ENCODE measurements around the gene STK36. TPM values are rescaled to one million over a fixed set of nuclear protein-coding genes. Genes with fewer than 3 reads are reported as not detected.

The STK36 gene
- total and polyA plus RNA-seq, 10 of the 15 experiments (the other 5 are each of a cell fraction or from before 2014, with no cell fraction given): 4.0 to 22.8 (median 16.7) TPM

DNA sequence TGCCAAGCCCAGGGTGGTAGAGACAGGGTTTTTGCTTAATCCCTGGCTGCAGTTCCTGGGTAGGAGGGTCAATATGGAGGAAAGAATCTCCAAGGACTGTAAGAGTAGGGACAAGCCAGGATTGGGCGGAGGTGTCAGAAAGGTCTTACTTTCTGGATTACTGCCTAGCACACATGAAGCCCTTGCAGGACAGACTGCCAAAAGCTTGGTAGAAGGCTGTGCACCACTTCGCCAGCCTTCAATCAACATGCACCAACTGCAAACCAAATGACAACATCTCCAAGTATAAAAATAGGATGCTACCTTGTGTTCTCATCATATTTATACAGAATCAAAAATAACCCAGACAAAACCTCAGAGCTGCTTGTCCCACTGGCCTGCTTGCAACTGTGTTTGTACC lies 16.1 kb upstream of the STK36 start (continued):
- TF ChIP-seq ESRRA (IDR thresholded peaks at IDR 0.05; ENCODE audit: low read length) (no peak), BHLHE40 (IDR thresholded peaks at IDR 0.05; ENCODE audit: borderline replicate concordance in 1 of 2, low read depth in 2 of 2, low read length in 1 of 2) (no peak), EP300 (IDR thresholded peaks at IDR 0.05; ENCODE audit: borderline replicate concordance in 1 of 2, control insufficient read depth in 1 of 2, low read depth in 2 of 2, low read length in 2 of 2) (no peak), IRF4 (IDR thresholded peaks at IDR 0.05; ENCODE audit: low read depth, low read length) (no peak), BMI1 (IDR thresholded peaks at IDR 0.05; ENCODE audit: borderline replicate concordance) (no peak), ZZZ3 (IDR thresholded peaks at IDR 0.05; ENCODE audit: control insufficient read depth, insufficient read length, low read depth) (no peak), SMAD5 (IDR thresholded peaks at IDR 0.05; ENCODE audit: low read depth) (no peak)

DNA sequence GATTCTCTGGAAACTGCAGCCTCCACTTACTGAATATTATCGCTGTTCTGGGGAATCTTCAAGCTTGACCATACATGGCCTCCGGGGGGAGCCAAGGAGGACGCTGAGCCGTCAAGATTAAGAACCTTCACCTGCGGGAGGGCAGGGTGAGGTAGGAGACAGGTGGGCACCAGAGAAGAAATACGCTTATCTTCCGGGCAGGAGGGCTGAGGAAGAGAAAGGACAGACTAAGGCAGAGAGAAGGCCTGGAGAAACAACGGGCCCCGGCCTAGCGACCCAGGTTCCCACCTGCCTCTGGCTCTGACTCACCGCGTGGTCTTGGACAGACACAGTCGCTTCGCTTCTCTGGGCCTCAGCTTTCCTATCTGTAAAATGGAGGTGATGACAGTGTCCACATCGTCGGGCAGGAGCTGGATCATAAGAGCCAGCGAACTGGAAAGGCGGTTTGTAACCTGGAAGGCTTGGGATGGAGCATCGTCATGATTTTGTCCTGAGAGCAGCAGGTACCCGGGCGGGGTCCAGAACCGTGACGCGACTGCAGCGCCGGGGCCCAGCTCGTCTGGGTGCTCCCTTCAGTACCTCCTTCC lies 13.1 kb upstream of the STK36 start:
- Histone ChIP-seq H3K9me3 (replicated peaks; ENCODE audit: control insufficient read depth, insufficient read depth, low read length) (no peaks in the 10 kb centered on the region), H3K79me2 (ENCODE audit: control insufficient read depth, insufficient read depth, low read length) (peaks cover 32% of the 10 kb centered on the region), H3K4me2 (ENCODE audit: control insufficient read depth, insufficient read depth) (peak overlapping the region; percentile 96), H3K27me3 (replicated peaks in 1 of 2; ENCODE audit: control insufficient read depth in 2 of 2, insufficient read depth in 2 of 2, low read length in 1 of 2) (no peaks in the 10 kb centered on the region), H3K9ac (ENCODE audit: control insufficient read depth, insufficient read depth, low read length) (peak overlapping the region; percentile 78), H3K4me1 (ENCODE audit: control insufficient read depth, insufficient read depth, low read length) (peaks cover 18% of the 10 kb centered on the region), H4K20me1 (ENCODE audit: control insufficient read depth, insufficient read depth) (no peaks in the 10 kb centered on the region), H3K36me3 (ENCODE audit: control insufficient read depth in 2 of 2, insufficient read depth in 2 of 2, low read length in 1 of 2) (peaks cover 20 to 34% of the 10 kb centered on the region in 2 experiments; a peak in 3 of 4 replicates), H3K4me3 (peak overlapping the region; percentile 96), H3K27ac (ENCODE audit: control insufficient read depth, insufficient read depth) (peak overlapping the region; percentile 73), H2AFZ (ENCODE audit: control insufficient read depth, low read depth, low read length) (peak overlapping the region; percentile 92)
- POLR2A ChIA-PET: interaction anchor here (0.5 to 3.0 kb wide), 12 partner anchors 9 to 296 kb away, joined by 3 to 22 read pairs (median 4); partner anchors contain the start of genes RNF25, STK36, TTLL4 and USP37
- CTCF ChIA-PET: interaction anchor here (0.6 to 4.9 kb wide), 23 partner anchors 10 to 728 kb away, joined by 3 to 48 read pairs (median 4); partner anchors contain the start of genes CATIP, DNPEP, RNF25 and STK36
- RAD21 ChIA-PET (ENCODE audit: unreplicated experiment): interaction anchor here (0.7 to 2.4 kb wide), 18 partner anchors 9 to 728 kb away, joined by 3 to 22 read pairs (median 4); partner anchors contain the start of genes AAMP, CTDSP1, DNPEP and PNKD
- SMC1A ChIA-PET (ENCODE audit: uncharacterized antibody, unreplicated experiment): interaction anchor here (1.0 to 4.4 kb wide), 11 partner anchors 10 to 356 kb away, joined by 3 to 25 read pairs (median 10); partner anchors contain the start of genes RNF25, STK36, TTLL4 and USP37
- ATAC-seq: peak; percentile 75
- FAIRE-seq: peak; percentile 92
- in situ Hi-C loops (cut with MboI): no loop called here
- intact Hi-C loops (cut with micrococcal nuclease; ENCODE audit: unreplicated experiment): loop anchor here (1.0 to 10.0 kb wide), 5 partner anchors 14 to 364 kb away; partner anchors contain the start of genes CTDSP1, RNF25, STK36 and TMBIM1
- under 1% methylated on average over 26 of the region's 27 CpGs for WGBS (ENCODE audit: insufficient coverage, insufficient replicate concordance, low lambda C conversion rate, missing lambda C conversion rate)
- DNase-seq (ENCODE audit: low read depth, low spot score): no peak
- TSS peak; percentile 86 for BruUV-seq (replicated peaks)
- no peak for TF ChIP-seq ESRRA (IDR thresholded peaks at IDR 0.05; ENCODE audit: low read length)
- no peak for TF ChIP-seq ZNF274 (IDR thresholded peaks at IDR 0.05; ENCODE audit: insufficient read depth, insufficient read length)
- TF ChIP-seq ZBED1 (IDR thresholded peaks at IDR 0.05; ENCODE audit: borderline replicate concordance): no peak
- TF ChIP-seq NR2C1 (IDR thresholded peaks at IDR 0.05): no peak
- TF ChIP-seq, protein P1, sequence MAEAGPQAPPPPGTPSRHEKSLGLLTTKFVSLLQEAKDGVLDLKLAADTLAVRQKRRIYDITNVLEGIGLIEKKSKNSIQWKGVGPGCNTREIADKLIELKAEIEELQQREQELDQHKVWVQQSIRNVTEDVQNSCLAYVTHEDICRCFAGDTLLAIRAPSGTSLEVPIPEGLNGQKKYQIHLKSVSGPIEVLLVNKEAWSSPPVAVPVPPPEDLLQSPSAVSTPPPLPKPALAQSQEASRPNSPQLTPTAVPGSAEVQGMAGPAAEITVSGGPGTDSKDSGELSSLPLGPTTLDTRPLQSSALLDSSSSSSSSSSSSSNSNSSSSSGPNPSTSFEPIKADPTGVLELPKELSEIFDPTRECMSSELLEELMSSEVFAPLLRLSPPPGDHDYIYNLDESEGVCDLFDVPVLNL (IDR thresholded peaks at IDR 0.05; ENCODE audit: low read depth, low read length): no peak
- TF ChIP-seq SMC3 (IDR thresholded peaks at IDR 0.05; ENCODE audit: borderline replicate concordance, low read length): peak; percentile 56; the same call in 1 of the 2 replicates
- TF ChIP-seq ZNF207 (IDR thresholded peaks at IDR 0.05; ENCODE audit: borderline replicate concordance): no peak
- TF ChIP-seq GATAD2B (conservative IDR thresholded peaks at IDR 0.05; ENCODE audit: low read depth): no peak
- TF ChIP-seq, protein P2, sequence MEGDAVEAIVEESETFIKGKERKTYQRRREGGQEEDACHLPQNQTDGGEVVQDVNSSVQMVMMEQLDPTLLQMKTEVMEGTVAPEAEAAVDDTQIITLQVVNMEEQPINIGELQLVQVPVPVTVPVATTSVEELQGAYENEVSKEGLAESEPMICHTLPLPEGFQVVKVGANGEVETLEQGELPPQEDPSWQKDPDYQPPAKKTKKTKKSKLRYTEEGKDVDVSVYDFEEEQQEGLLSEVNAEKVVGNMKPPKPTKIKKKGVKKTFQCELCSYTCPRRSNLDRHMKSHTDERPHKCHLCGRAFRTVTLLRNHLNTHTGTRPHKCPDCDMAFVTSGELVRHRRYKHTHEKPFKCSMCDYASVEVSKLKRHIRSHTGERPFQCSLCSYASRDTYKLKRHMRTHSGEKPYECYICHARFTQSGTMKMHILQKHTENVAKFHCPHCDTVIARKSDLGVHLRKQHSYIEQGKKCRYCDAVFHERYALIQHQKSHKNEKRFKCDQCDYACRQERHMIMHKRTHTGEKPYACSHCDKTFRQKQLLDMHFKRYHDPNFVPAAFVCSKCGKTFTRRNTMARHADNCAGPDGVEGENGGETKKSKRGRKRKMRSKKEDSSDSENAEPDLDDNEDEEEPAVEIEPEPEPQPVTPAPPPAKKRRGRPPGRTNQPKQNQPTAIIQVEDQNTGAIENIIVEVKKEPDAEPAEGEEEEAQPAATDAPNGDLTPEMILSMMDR (IDR thresholded peaks at IDR 0.05 in 2 of 3, conservative IDR thresholded peaks at IDR 0.05 in 1 of 3; ENCODE audit: control insufficient read depth in 2 of 3, extremely low read depth in 1 of 3, insufficient read depth in 1 of 3, low read depth in 3 of 3, low read length in 3 of 3): peak; percentile 48 to 57 (median 54)
- peak in 1 of 2 experiments; percentile 54; a peak in 1 of 4 replicates for TF ChIP-seq SRF (IDR thresholded peaks at IDR 0.05; ENCODE audit: low read depth in 2 of 2, low read length in 2 of 2)
